Measurements from ENCODE around the gene CXCL10. TPM values are rescaled to one million over a fixed set of nuclear protein-coding genes. Genes with fewer than 3 reads are reported as not detected.
"Not testable (repeated sequence)": the region's sequence is repeated elsewhere in the genome, so short reads cannot be mapped to it uniquely, and the experiment has no call there.

Gene CXCL10
- polyA plus RNA-seq (ENCODE audit: insufficient read length) = 0.93 TPM
- long read RNA-seq, donor 1, partial matches to known transcripts = 0 of 2 reads
- long read RNA-seq, donor 1, other reads (novel, unspliced or antisense) = 0 of 2 reads
- long read RNA-seq, donor 2, partial matches to known transcripts = 0 of 1 reads
- long read RNA-seq, donor 2, other reads (novel, unspliced or antisense) = 0 of 1 reads
- long read RNA-seq, donor 3 = 0 reads
- long read RNA-seq, donor 4 = 0 reads
- long read RNA-seq, donor 5, transcript CXCL10-201 (4 exons, 1,176 nt) = major isoform, 8 of 8 reads
- long read RNA-seq, donor 5, partial matches to known transcripts = 0 of 8 reads
- long read RNA-seq, donor 5, other reads (novel, unspliced or antisense) = 0 of 8 reads
- long read RNA-seq, donor 6 = 0 reads
- long read RNA-seq, donor 7, partial matches to known transcripts = 0 of 2 reads
- long read RNA-seq, donor 7, other reads (novel, unspliced or antisense) = 0 of 2 reads
- long read RNA-seq, donor 8 = 0 reads

- no peak for DNase-seq
Measured at GRCh38 chr4:76023389-76023788, at the start of gene CXCL10. TSS of gene CXCL10 (minus strand) at chr4:76023497. CDS start at chr4:76023431, 66 bp downstream.

- no peak for DNase-seq
Measured at GRCh38 chr4:76072760-76073159, 49.5 kb upstream of the CXCL10 start.

GRCh38 chr4:76067652-76068286 is 44.5 kb upstream of the CXCL10 start:
- peak; percentile 70 for DNase-seq

GRCh38 chr4:76066546-76066945 is 43.2 kb upstream of the CXCL10 start:
- no peak for DNase-seq

GRCh38 chr4:76061982-76062381 is 38.7 kb upstream of the CXCL10 start:
- DNase-seq = no peak

GRCh38 chr4:76061421-76061820 is 38.1 kb upstream of the CXCL10 start:
- no peak for DNase-seq

GRCh38 chr4:76060506-76060905 is 37.2 kb upstream of the CXCL10 start:
- DNase-seq = no peak

GRCh38 chr4:76059750-76060149 is 36.5 kb upstream of the CXCL10 start:
- DNase-seq = no peak

- no peak for DNase-seq
Measured at GRCh38 chr4:76058888-76059426, 35.7 kb upstream of the CXCL10 start.

GRCh38 chr4:76058302-76058701 is 35.0 kb upstream of the CXCL10 start:
- no peak for DNase-seq

- DNase-seq = no peak
Measured at GRCh38 chr4:76055421-76055820, 32.1 kb upstream of the CXCL10 start.

- DNase-seq = no peak
Measured at GRCh38 chr4:76055016-76055415, 31.7 kb upstream of the CXCL10 start.

GRCh38 chr4:76053730-76054129 is 30.4 kb upstream of the CXCL10 start:
- no peak for DNase-seq

GRCh38 chr4:76050560-76051050 is 27.3 kb upstream of the CXCL10 start:
- not testable (repeated sequence) for DNase-seq

GRCh38 chr4:76049860-76050416 is 26.6 kb upstream of the CXCL10 start:
- not testable (repeated sequence) for DNase-seq

GRCh38 chr4:76044686-76045085 is 21.4 kb upstream of the CXCL10 start:
- DNase-seq = not testable (repeated sequence)

GRCh38 chr4:76043306-76043705 is 20.0 kb upstream of the CXCL10 start:
- DNase-seq = not testable (repeated sequence)

GRCh38 chr4:76042241-76042998 is 19.1 kb upstream of the CXCL10 start:
- not testable (repeated sequence) for DNase-seq

GRCh38 chr4:76036855-76037254 is 13.6 kb upstream of the CXCL10 start:
- no peak for DNase-seq

GRCh38 chr4:76035799-76036380 is 12.6 kb upstream of the CXCL10 start, which contains the start of gene CXCL11:
TSS of gene CXCL11 (minus strand) at chr4:76036070. CDS start at chr4:76035987, 83 bp downstream.
- DNase-seq = no peak

- DNase-seq = no peak
Measured at GRCh38 chr4:76035141-76035540, 11.8 kb upstream of the CXCL10 start.

All from left kidney (tissue), 8 donors.